Esophagus muscularis mucosa (tissue), 4 donors: ENCODE results near the gene RACGAP1.

ENCODE experiments used
- CTCF ChIP-seq, 3 experiments: fragments of 200-600 bp in 2 of 3; fragments of 450-650 bp in 1 of 3; sonication (generic) in 2 of 3; IDR thresholded peaks; one replicate each; pipeline ENCODE4 v1.5.1; 2017 to 2019; ENCODE audit warnings: antibody characterized with exemption in 3 of 3, mild to moderate bottlenecking in 2 of 3, moderate library complexity in 1 of 3
- EP300 ChIP-seq: sonication (generic); formaldehyde crosslinking; IDR thresholded peaks from one replicate; pipeline ENCODE4 v1.6.1; 2017; ENCODE audit warnings: antibody characterized with exemption
- POLR2A ChIP-seq: fragments of 450-650 bp; IDR thresholded peaks from one replicate; pipeline ENCODE4 v1.6.1; 2017; ENCODE audit warnings: antibody characterized with exemption, moderate library complexity, mild to moderate bottlenecking, low read depth
- POLR2AphosphoS5 ChIP-seq, 2 donors: sonication (generic); formaldehyde crosslinking; IDR thresholded peaks; one replicate each; pipeline ENCODE4 v1.6.1; 2017; ENCODE audit warnings: antibody characterized with exemption in 2 of 2

- TF ChIP-seq CTCF (IDR thresholded peaks at IDR 0.05): no peak
- TF ChIP-seq POLR2A: no peak
- no peak for TF ChIP-seq POLR2AphosphoS5 (IDR thresholded peaks at IDR 0.05)
- no peak for TF ChIP-seq EP300
Observed at GRCh38 chr12:49960474-49961110, 64.7 kb downstream of the RACGAP1 start.
